Forelimb muscle (tissue), 1 donor: ENCODE measurements around the gene MCC. TPM values are rescaled to one million over a fixed set of nuclear protein-coding genes. Genes with fewer than 3 reads are reported as not detected.

ENCODE experiments used
- DNase-seq: peaks from one replicate; pipeline ENCODE4 v3.0.0-alpha.2; 2013; ENCODE audit warnings: low read depth
- polyA plus RNA-seq: library from polyadenylated mRNA; unstranded; fragments of 120-200 nt; gene quantifications from one replicate; pipeline ENCODE4 v1.2.1, GENCODE V29; 2013; ENCODE audit not compliant: insufficient read length

The MCC gene
- polyA plus RNA-seq, 1 donor = 15.1 TPM

DNA sequence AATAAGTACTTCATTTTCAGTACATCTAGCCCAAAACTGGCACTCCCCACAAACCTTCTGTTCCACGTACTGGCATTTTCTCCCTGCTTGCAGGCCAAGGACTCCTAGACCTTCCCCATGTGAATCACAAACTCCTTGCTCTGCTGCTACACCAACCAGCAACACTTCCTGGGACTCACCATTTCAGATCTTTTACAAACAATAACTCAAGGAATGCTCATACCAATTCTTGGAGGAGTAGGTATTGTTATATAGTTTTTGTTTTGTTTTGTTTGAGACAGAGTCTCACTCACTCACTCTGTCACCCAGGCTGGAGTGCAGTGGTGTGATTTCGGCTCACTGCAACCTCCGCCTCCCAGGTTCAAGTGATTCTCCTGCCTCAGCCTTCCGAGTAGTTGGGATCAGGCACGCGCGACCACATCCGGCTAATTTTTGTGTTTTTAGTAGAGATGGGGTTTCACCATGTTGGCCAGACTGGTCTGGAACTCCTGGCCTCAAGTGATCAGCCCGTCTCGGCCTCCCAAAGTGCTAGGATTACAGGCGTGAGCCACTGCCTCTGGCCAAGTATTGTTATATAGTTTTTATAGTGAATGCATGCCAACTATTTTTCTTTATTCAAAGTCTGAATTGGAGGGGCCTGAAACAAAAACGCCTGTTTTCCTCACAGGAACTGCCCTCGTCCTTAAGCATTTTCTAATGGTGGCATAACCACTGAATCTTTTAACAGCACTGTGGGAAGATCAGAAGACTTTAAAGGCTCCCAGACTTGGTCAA lies 264.2 kb downstream of the MCC start:
- DNase-seq = no peak

DNA sequence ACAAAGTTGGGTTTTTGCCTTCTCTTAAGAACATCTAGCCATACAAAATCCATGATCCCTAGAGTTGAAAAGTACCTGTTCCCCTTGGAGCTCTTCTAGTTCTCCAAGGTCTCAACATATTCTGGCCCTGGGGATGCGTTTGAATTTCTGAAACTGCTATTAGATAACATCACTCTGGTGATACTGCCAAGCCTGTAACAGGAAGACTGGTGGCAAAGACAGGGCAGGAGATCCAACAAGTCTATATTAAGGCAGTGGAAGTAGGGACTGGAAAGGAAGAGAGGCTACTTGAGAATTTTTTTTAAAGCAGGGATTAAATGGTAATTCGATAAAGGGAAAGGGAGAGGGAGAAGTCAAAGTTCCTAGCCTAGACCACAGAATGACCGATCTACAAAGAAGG lies 264.9 kb downstream of the MCC start:
- DNase-seq = no peak

GRCh38 chr5:113221294-113222176 lies 266.7 kb downstream of the MCC start:
- no peak for DNase-seq

DNA sequence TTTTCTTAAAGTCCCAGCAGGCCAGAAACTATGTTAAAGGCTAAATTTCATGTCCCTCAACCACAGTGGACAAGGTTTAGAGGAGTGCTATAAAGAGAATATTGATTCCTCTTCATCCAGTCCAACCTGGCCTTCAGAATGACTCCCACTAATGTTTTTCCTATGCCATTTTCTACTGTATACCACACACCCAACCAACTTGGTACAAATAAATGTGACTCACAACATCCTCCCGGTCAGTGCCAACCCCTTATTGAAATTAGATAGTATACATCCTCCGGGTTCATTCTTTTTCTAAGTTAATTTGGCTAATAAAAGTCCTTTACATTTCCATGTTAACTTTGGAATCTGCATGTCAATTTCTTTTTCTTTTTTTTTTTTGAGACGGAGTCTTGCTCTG lies 268.6 kb downstream of the MCC start:
- DNase-seq = no peak

DNA sequence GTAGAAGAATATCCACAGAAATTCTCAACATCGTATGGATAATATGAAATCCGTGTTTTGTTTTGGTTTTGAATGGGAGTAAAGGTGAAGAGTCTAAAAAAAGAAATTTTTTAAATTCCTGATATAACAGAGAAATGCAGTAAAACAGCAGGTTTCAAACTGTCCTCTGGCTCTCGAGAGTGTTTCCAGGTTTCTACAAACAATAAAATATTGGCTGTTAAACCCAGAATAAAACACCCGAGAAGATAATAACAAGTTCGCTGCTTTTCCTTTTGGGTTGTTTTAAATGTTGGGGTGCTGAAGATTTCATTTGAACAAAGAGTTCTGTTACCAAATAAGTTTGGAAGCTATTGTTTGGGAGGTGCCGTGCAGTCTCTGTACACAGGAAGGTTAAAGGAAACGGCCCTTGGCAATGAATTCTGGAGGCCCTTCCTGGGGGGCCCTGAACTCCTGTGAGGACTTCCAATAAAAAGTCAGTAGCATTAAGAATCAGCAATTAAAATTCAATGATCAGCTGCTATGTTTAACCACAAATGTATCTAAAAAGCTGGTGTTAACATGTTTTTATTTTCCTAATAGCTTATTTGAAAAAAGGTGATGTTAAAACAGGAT lies 269.2 kb downstream of the MCC start:
- DNase-seq = no peak

DNA sequence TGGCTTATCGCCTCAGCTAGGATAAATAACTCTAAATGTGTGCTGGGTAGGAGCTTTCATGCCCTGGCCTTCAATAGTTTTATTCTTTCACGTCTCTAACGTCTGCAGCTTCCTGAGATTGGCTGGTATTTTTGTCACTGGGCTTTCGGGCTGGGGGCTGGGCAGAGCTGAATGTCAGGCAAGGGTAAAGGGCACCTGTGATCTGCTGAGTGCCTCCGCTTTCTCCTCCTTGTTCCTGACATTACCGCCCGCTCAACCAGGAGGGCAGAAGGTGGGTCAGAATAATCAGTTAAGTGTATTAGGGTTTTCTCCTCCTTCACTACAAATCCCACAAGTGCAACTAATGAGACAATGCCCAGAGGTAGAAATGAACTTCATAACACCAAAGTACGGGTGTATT lies 270.1 kb downstream of the MCC start:
- DNase-seq = no peak

DNA sequence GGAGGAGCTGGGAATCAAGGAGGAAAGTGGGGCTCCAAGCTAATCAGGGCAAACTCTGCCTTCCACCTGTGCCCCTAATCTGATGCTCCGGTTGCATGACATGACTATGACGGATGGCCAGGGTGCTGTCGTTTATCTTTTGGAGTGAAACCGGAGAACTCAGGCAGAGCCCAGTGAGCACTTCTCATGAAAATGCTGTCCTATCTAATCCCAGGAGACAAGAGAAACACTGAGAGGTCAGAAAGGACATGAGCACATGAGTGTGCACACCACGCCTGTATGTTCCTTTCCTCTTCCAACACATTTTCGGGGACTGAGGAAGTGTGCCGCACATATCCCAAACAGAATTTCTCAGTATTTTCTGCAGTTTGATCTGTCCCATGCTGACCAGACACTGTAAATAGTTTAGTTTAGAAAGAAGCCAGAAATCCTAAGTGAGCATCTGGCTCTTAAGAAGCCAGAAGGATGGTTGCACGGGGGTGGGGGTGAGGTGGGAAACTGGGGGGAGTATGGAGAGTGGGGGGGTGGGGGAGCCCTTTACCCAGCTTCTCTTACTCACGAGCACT lies 270.6 kb downstream of the MCC start:
- no peak for DNase-seq

DNA sequence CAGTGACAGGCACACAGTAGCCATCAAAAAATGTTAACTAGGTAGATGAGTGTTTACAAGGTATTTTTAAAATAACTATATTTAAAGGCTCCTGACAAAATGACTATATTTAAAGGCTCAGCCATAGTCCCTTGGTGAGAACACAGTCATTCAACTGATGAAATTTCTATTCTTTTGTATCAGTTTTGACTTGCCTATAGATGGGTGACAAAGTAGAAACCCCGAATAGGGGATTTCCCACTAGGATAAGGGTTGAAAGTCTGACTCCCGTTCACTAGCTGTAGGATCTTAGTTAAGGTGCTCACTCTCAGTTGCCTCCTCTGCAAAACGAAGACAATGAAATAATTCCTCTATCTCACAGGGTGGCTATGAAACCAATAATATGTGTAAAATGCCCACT lies 271.7 kb downstream of the MCC start:
- DNase-seq = no peak

- DNase-seq = no peak
Measured at GRCh38 chr5:113215401-113216060, 272.7 kb downstream of the MCC start.

- DNase-seq = no peak
Measured at GRCh38 chr5:113214606-113215323, 273.5 kb downstream of the MCC start.

- no peak for DNase-seq
Measured at GRCh38 chr5:113213551-113214425, 274.5 kb downstream of the MCC start.

GRCh38 chr5:113212244-113212920 lies 275.9 kb downstream of the MCC start:
- no peak for DNase-seq

GRCh38 chr5:113209498-113209897 lies 278.8 kb downstream of the MCC start:
- DNase-seq = no peak

GRCh38 chr5:113205807-113206206 lies 282.4 kb downstream of the MCC start:
- no peak for DNase-seq

DNA sequence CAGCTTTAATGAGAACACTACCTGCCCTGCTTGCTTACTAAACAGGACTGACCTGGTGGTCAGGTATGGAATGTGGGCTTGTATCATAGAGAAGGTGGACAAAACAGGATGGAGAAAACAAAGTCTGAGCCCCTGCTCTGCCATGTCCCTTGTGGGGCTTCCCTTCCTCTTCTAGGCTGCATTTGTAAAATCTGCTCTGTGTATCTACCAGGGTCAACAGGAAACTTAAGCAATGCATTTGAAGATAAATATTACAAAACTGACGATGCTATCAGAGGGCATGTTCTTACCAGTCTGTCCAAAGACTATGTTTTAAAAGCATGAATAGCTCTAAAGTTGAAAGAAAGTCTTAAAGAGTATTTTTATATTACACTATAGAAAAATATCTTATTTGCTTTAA lies 282.9 kb downstream of the MCC start:
- no peak for DNase-seq

GRCh38 chr5:113204525-113205161 lies 283.6 kb downstream of the MCC start:
- no peak for DNase-seq

GRCh38 chr5:113203916-113204315 lies 284.3 kb downstream of the MCC start:
- DNase-seq = no peak

DNA sequence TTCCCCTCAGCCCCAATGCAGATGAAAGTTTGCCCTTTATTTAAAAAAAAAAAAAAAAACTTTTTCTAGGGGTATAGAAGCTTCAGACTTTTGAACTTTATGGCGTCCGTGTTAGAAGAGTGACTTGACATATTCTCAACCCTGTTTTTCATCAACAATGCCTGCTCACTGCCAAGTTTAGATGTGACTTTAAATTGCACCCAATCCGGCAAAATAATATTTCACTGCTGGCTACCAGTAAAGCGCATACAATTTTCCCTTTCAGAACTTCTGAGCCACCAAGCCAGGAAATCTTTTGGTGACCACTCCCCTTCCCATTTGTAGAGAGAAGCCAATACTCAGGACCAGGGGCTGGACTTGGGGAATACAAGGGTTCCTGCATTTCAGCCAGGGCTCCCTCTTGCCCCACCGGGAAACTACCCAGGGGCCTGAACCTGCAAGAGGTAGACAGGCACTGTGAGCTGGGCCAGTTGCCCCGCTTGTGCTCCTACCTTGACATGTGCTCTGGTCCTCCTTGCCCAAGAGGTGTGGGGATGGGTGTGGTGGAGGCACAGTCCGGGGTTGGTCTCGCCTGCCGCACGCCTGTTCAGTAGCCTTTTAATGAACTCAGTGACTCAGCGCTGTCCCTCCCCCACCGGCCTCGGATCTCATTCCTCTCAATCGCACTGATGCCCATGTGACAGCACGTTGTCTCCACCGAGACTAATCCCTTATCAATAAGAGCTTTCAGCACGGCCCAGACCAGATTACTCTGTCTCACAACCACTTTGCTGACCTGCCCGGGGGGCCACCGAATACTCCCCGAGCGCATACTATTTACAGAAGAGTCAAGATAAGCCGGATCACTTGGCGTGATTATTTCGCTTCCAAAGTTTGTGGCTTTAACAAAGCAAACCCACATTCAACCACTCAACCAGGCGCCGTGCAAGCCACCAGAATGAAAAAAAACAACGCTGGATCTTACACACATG lies 285.2 kb downstream of the MCC start:
- DNase-seq = no peak
